ENCODE results near the gene KCNQ1.

DNA sequence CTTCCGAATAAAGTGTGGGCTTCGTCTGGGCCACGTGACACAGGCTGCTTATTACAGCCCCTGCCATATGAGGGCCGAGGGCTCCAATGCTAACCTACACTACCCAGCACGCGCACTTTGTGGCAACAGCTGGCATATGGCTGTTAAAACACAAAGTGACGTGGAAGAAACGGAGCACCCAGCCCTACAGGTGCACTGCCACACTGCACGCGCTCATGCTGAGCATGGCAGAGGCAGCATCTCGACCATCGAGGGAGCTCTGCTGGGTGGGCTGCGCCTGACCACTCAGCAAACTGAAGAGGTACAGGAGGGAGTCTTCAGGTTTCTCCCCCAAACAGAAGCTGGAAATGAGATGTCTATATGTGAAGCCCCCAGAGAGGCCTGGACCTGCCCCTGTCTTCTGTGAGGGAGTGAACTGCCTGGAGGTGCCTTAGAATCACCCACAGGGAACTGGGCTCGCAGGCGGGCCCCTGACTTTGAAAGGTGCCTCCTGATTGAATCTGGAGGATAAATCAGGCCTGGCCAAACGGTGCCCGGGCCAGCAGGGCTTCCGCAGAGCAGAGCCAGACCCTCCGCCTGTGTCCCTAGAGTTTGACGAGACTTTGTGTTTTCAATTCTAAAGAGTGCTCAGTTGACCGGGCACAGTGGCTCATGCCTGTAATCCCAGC lies 26.0 kb upstream of the KCNQ1 start:
- TF ChIP-seq, protein P1, sequence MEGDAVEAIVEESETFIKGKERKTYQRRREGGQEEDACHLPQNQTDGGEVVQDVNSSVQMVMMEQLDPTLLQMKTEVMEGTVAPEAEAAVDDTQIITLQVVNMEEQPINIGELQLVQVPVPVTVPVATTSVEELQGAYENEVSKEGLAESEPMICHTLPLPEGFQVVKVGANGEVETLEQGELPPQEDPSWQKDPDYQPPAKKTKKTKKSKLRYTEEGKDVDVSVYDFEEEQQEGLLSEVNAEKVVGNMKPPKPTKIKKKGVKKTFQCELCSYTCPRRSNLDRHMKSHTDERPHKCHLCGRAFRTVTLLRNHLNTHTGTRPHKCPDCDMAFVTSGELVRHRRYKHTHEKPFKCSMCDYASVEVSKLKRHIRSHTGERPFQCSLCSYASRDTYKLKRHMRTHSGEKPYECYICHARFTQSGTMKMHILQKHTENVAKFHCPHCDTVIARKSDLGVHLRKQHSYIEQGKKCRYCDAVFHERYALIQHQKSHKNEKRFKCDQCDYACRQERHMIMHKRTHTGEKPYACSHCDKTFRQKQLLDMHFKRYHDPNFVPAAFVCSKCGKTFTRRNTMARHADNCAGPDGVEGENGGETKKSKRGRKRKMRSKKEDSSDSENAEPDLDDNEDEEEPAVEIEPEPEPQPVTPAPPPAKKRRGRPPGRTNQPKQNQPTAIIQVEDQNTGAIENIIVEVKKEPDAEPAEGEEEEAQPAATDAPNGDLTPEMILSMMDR (IDR thresholded peaks at IDR 0.05): no peak
- TF ChIP-seq, protein P2, sequence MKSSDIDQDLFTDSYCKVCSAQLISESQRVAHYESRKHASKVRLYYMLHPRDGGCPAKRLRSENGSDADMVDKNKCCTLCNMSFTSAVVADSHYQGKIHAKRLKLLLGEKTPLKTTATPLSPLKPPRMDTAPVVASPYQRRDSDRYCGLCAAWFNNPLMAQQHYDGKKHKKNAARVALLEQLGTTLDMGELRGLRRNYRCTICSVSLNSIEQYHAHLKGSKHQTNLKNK (CRISPR knock-in tag; IDR thresholded peaks at IDR 0.05): no peak
- TF ChIP-seq ZNF232 (CRISPR knock-in tag; IDR thresholded peaks at IDR 0.05) (no peak), ZBTB21 (CRISPR knock-in tag; IDR thresholded peaks at IDR 0.05; ENCODE audit: borderline replicate concordance) (no peak), RELA (CRISPR knock-in tag; IDR thresholded peaks at IDR 0.05; ENCODE audit: borderline replicate concordance) (no peak), JUN (CRISPR knock-in tag; IDR thresholded peaks at IDR 0.05) (no peak), CREM (CRISPR knock-in tag; IDR thresholded peaks at IDR 0.05) (no peak), SP1 (CRISPR knock-in tag; conservative IDR thresholded peaks at IDR 0.05) (no peak), NR2C2 (CRISPR knock-in tag; IDR thresholded peaks at IDR 0.05) (no peak), KAT7 (CRISPR knock-in tag; IDR thresholded peaks at IDR 0.05; ENCODE audit: borderline replicate concordance) (no peak)
- TF ChIP-seq, protein P3, sequence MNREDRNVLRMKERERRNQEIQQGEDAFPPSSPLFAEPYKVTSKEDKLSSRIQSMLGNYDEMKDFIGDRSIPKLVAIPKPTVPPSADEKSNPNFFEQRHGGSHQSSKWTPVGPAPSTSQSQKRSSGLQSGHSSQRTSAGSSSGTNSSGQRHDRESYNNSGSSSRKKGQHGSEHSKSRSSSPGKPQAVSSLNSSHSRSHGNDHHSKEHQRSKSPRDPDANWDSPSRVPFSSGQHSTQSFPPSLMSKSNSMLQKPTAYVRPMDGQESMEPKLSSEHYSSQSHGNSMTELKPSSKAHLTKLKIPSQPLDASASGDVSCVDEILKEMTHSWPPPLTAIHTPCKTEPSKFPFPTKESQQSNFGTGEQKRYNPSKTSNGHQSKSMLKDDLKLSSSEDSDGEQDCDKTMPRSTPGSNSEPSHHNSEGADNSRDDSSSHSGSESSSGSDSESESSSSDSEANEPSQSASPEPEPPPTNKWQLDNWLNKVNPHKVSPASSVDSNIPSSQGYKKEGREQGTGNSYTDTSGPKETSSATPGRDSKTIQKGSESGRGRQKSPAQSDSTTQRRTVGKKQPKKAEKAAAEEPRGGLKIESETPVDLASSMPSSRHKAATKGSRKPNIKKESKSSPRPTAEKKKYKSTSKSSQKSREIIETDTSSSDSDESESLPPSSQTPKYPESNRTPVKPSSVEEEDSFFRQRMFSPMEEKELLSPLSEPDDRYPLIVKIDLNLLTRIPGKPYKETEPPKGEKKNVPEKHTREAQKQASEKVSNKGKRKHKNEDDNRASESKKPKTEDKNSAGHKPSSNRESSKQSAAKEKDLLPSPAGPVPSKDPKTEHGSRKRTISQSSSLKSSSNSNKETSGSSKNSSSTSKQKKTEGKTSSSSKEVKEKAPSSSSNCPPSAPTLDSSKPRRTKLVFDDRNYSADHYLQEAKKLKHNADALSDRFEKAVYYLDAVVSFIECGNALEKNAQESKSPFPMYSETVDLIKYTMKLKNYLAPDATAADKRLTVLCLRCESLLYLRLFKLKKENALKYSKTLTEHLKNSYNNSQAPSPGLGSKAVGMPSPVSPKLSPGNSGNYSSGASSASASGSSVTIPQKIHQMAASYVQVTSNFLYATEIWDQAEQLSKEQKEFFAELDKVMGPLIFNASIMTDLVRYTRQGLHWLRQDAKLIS (CRISPR knock-in tag; IDR thresholded peaks at IDR 0.05; ENCODE audit: borderline replicate concordance): no peak
- TF ChIP-seq, protein P4, sequence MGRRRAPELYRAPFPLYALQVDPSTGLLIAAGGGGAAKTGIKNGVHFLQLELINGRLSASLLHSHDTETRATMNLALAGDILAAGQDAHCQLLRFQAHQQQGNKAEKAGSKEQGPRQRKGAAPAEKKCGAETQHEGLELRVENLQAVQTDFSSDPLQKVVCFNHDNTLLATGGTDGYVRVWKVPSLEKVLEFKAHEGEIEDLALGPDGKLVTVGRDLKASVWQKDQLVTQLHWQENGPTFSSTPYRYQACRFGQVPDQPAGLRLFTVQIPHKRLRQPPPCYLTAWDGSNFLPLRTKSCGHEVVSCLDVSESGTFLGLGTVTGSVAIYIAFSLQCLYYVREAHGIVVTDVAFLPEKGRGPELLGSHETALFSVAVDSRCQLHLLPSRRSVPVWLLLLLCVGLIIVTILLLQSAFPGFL (CRISPR knock-in tag; IDR thresholded peaks at IDR 0.05; ENCODE audit: borderline replicate concordance): no peak
- TF ChIP-seq, protein P5, sequence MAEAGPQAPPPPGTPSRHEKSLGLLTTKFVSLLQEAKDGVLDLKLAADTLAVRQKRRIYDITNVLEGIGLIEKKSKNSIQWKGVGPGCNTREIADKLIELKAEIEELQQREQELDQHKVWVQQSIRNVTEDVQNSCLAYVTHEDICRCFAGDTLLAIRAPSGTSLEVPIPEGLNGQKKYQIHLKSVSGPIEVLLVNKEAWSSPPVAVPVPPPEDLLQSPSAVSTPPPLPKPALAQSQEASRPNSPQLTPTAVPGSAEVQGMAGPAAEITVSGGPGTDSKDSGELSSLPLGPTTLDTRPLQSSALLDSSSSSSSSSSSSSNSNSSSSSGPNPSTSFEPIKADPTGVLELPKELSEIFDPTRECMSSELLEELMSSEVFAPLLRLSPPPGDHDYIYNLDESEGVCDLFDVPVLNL (CRISPR knock-in tag; IDR thresholded peaks at IDR 0.05; ENCODE audit: borderline replicate concordance, low read depth): no peak

All from WTC11 (cell line).